ENCODE measurements around the gene SLCO2B1. TPM values are rescaled to one million over a fixed set of nuclear protein-coding genes. Genes with fewer than 3 reads are reported as not detected.
A peak's percentile ranks its signal among the peaks of the same experiment; 100 is the strongest.

Gene SLCO2B1
- total and polyA plus RNA-seq, 3 donors from 2014 or later, result 18.2 to 46.2 (median 33.2) TPM

DNA sequence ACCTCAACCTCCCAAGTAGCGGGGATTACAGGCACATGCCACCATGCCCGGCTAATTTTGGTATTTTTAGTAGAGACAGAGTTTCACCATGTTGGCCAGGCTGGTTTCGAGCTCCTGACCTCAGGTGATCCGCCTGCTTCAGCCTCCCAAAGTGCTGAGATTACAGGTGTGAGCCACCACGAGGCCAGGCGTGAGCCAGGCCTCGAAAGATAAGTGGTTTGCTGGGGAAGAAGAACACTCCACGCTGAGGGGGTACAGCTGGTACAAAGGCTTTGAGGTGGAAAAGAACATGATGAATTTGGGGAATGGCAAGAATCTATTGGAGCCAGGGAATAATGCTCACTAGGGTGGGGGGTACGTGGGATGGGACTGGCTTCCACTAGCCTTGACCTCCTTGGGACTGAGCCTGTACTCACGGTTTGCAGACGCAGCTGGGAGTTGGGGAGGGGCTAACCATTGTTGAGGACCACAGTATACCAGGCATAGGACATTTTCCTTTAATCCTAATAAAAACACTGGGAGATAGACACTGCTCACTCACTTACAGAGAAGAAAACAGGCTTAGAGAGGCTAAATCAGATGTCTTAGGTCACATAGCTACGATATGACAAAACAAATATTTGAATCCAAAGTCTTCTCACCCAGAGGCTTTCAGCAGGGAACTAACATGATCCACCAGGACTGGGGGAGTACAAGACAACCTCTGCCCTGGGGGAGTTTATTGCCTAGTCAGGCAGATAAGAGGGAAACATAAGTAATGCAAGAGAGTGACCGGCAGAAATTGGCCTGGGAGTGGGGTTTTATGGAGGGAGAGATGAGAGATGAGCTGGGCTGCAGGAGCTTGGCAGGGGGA is 4.9 kb downstream of the SLCO2B1 start:
- Histone ChIP-seq H3K4me1 (peaks cover 37% of the 10 kb centered on the region), H3K9me3 (no peaks in the 10 kb centered on the region), H3K36me3 (ENCODE audit: low read depth, missing control alignments) (no peaks in the 10 kb centered on the region), H3K27ac (peak overlapping the region; percentile 42 to 72), H3K4me3 (no peak overlapping the region), H3K27me3 (no peaks in the 10 kb centered on the region)
- intact Hi-C loops (cut with DNase I; ENCODE audit: low total_unique reads), result no loop called here
- TF ChIP-seq POLR2A (IDR thresholded peaks at IDR 0.05), result no peak
- TF ChIP-seq, protein P1, sequence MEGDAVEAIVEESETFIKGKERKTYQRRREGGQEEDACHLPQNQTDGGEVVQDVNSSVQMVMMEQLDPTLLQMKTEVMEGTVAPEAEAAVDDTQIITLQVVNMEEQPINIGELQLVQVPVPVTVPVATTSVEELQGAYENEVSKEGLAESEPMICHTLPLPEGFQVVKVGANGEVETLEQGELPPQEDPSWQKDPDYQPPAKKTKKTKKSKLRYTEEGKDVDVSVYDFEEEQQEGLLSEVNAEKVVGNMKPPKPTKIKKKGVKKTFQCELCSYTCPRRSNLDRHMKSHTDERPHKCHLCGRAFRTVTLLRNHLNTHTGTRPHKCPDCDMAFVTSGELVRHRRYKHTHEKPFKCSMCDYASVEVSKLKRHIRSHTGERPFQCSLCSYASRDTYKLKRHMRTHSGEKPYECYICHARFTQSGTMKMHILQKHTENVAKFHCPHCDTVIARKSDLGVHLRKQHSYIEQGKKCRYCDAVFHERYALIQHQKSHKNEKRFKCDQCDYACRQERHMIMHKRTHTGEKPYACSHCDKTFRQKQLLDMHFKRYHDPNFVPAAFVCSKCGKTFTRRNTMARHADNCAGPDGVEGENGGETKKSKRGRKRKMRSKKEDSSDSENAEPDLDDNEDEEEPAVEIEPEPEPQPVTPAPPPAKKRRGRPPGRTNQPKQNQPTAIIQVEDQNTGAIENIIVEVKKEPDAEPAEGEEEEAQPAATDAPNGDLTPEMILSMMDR (IDR thresholded peaks at IDR 0.05), result no peak
- no peak for DNase-seq
- WGBS, 2 donors, result 47 to 65% methylated on average over 12 to 13 of the region's 13 CpGs

DNA sequence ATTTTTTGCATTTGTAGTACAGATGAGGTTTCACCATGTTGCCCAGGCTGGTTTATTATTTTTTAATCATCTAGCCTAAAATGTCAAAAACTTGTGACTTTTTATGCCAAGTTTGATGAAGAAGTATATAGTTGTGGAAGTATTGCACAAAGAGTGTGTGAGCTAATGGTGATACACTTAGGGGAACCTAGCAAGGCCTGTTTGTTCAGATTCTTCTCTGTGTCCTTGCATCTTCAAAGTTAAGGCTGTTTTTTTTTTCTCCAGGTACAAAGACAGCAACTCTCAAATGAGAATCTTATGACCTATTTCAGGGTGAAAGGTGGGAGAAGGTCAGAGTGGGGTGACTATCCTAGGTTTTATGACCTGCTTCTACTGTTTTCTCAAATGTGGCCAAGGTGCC is 7.3 kb downstream of the SLCO2B1 start:
- Histone ChIP-seq H3K9me3 (no peaks in the 10 kb centered on the region), H3K4me3 (no peak overlapping the region), H3K36me3 (ENCODE audit: low read depth, missing control alignments) (no peaks in the 10 kb centered on the region), H3K4me1 (peaks cover 46% of the 10 kb centered on the region), H3K27me3 (no peaks in the 10 kb centered on the region), H3K27ac (no peak overlapping the region)
- no peak for DNase-seq
- TF ChIP-seq POLR2A (IDR thresholded peaks at IDR 0.05), result no peak
- TF ChIP-seq, protein P1 (IDR thresholded peaks at IDR 0.05), result no peak
- intact Hi-C loops (cut with DNase I; ENCODE audit: low total_unique reads), result no loop called here

DNA sequence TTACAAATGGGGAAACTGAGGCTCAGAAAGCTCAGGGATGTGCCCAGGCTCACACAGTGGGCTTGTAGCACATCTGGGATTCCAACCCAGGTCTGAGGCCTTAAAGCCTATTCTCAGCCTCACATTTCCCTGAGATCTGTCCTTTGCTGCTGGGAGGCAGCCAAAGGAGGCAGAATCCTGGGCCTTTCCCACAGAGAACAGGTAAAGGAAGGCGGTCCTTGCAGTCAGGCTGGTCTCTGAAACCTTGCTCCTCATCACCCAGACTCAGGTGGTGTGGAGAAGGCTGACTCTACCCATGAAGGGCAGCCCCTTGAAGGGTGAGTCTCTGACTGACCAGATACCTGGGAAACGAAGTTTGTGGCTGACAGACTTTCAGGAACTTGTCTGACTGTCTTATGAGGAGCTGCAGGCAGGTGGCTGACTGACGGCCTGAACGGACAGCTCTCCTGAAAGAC is 7.8 kb downstream of the SLCO2B1 start:
- Histone ChIP-seq H3K27ac (no peak overlapping the region), H3K36me3 (ENCODE audit: low read depth, missing control alignments) (no peaks in the 10 kb centered on the region), H3K4me1 (peaks cover 50% of the 10 kb centered on the region), H3K9me3 (no peaks in the 10 kb centered on the region), H3K4me3 (no peak overlapping the region), H3K27me3 (no peaks in the 10 kb centered on the region)
- intact Hi-C loops (cut with DNase I; ENCODE audit: low total_unique reads), result no loop called here
- 86% methylated on average over 4 of the region's 4 CpGs; no CpG with 5 or more reads in 1 of the 2 donors for WGBS, 2 donors
- no peak for TF ChIP-seq POLR2A (IDR thresholded peaks at IDR 0.05)
- TF ChIP-seq, protein P1 (IDR thresholded peaks at IDR 0.05), result no peak
- DNase-seq, result no peak

DNA sequence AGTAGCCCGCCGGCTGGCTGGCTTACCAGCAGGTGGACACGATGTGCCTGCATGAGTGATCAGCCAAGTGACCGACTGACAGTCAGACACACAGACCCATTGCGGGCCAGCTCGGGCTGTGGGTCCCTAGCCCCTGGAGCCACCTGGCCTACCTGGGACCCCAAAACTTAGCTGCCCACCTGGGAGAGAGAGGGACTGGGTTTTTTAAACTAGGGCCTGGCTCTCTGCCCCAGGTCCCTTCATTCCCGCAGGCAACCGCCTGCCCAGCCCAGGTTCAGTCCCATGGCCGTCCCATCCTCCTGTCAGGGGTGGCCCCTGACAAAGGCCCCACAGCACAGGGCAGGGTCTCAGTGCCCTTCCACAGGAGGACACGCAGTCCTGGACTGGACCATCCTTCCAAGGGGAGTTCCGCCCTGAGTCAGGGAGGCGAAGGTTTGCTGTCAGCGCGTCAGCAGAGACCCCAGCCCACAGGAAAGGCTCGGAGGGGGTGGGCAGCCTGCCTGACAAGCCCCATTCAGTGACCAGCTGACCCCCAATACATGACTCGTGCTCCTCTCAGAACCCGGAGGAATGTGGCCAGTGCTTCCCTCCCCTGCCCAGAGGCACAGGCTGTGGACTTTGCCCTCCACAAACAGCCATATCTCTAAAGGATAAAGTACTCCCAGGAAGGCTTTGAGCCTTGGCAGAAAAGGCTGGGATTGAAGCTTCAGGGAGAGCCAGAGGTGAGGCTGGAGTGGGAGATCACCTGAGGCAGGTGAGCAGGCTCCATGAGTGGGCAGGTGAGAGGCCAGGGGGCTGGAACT is 8.4 kb downstream of the SLCO2B1 start:
- 77 to 83% methylated on average over 4 to 17 of the region's 17 CpGs for WGBS, 2 donors
- H3K27ac ChIP-seq, result peak overlapping the region in 1 of 2 donors; percentile 63
- no peak overlapping the region for H3K4me3 ChIP-seq
- H3K27me3 ChIP-seq, result no peaks in the 10 kb centered on the region
- intact Hi-C loops (cut with DNase I; ENCODE audit: low total_unique reads), result no loop called here
- no peaks in the 10 kb centered on the region for H3K36me3 ChIP-seq (ENCODE audit: low read depth, missing control alignments)
- no peaks in the 10 kb centered on the region for H3K9me3 ChIP-seq
- DNase-seq, result no peak
- TF ChIP-seq POLR2A (IDR thresholded peaks at IDR 0.05), result no peak
- TF ChIP-seq, protein P1 (IDR thresholded peaks at IDR 0.05), result no peak
- H3K4me1 ChIP-seq, result peaks cover 54% of the 10 kb centered on the region

Data from testis (tissue), 3 donors.